HCT116 (cell line): ENCODE data around the gene DIO2. TPM values are rescaled to one million over a fixed set of nuclear protein-coding genes. Genes with fewer than 3 reads are reported as not detected.

Experiments used
- ATAC-seq: fragments of 200-7000 bp; cut with Tn5 transposase; 2 replicates; pipeline ENCODE4 v1.9.1; 2020; ENCODE audit warnings: mild to moderate bottlenecking, moderate library complexity
- BruUV-seq: library from RNA; stranded (reverse); fragments of 400-500 nt; replicated peaks from 2 replicates; lab custom pipeline; 2021; lab: Mats Ljungman, UMichigan
- CTCF ChIA-PET: fragments of 300-600 bp; sonication (Branson Sonifier 250); formaldehyde crosslinking; loops from one replicate; lab custom pipeline; 2021; ENCODE audit warnings: antibody characterized with exemption; lab: Charles Lee
- POLR2A ChIA-PET: fragments of 300-600, 350-600 bp; sonication (Branson Sonifier 250); formaldehyde crosslinking; loops from one replicate; lab custom pipeline; 2021; ENCODE audit warnings: antibody characterized with exemption; lab: Charles Lee
- RAD21 ChIA-PET, 2 experiments: fragments of 300-600 bp; sonication (Branson Sonifier 250); formaldehyde crosslinking; loops; one replicate each; lab custom pipeline; 2023; ENCODE audit warnings: low total read pairs in 2 of 2; ENCODE audit not compliant: uncharacterized antibody in 2 of 2, unreplicated experiment in 2 of 2, low non-redundant PET in 1 of 2; lab: Charles Lee
- DNase-seq: peaks from one replicate; pipeline ENCODE4 v3.0.0-alpha.2; 2010; ENCODE audit warnings: low read depth, low spot score
- H2AFZ ChIP-seq: fragments of 200-600 bp; shearing (Covaris generic), sonication (generic); 2 replicates; pipeline ENCODE4 v1.6.1; 2017; ENCODE audit warnings: low read depth, mixed run types, mixed read lengths, antibody characterized with exemption, low read length; ENCODE audit not compliant: poor library complexity, severe bottlenecking
- H3K27ac ChIP-seq: 2 replicates; pipeline ENCODE4 v1.5.1; 2012; ENCODE audit warnings: low read depth, low read length
- H3K27me3 ChIP-seq: fragments of 200-600 bp; sonication (generic); 2 replicates; pipeline ENCODE4 v1.6.1; 2016; ENCODE audit warnings: mixed run types, low read length, mixed read lengths; ENCODE audit not compliant: insufficient read depth
- H3K36me3 ChIP-seq, 2 experiments: fragments of 200-500 bp in 1 of 2; fragments of 200-600 bp in 1 of 2; sonication (Bioruptor generic) in 1 of 2; sonication (generic) in 1 of 2; 2 replicates each; pipeline versions ENCODE4 v1.5.1 to v1.6.1; 2014 to 2016; ENCODE audit warnings: low read length in 2 of 2, inconsistent platforms in 1 of 2, mixed read lengths in 1 of 2, mixed run types in 1 of 2; ENCODE audit not compliant: insufficient read depth in 2 of 2, control insufficient read depth in 1 of 2
- H3K4me1 ChIP-seq, 2 experiments: fragments of 200-600 bp in 1 of 2; sonication (generic) in 1 of 2; 2 replicates each; pipeline versions ENCODE4 v1.5.1 to v1.6.1; 2012 to 2017; ENCODE audit warnings: low read length in 2 of 2, inconsistent platforms in 1 of 2, mild to moderate bottlenecking in 1 of 2, mixed read lengths in 1 of 2, mixed run types in 1 of 2, moderate library complexity in 1 of 2; ENCODE audit not compliant: insufficient read depth in 2 of 2, control insufficient read depth in 1 of 2
- H3K4me2 ChIP-seq: fragments of 200-600 bp; sonication (generic); 2 replicates; pipeline ENCODE4 v1.6.1; 2017; ENCODE audit warnings: mixed run types, low read length, mixed read lengths
- H3K4me3 ChIP-seq, 2 experiments: fragments of 200-600 bp in 1 of 2; sonication (generic) in 1 of 2; replicated peaks in 1 of 2; 2 replicates each; pipeline ENCODE4 v1.5.1; 2011 to 2016; ENCODE audit warnings: low read length in 2 of 2, control low read depth in 1 of 2, low read depth in 1 of 2, mild to moderate bottlenecking in 1 of 2, mixed read lengths in 1 of 2, mixed run types in 1 of 2
- H3K79me2 ChIP-seq: fragments of 200-600 bp; sonication (generic); 2 replicates; pipeline ENCODE4 v1.6.1; 2017; ENCODE audit warnings: mild to moderate bottlenecking, mixed run types, low read length, moderate library complexity, mixed read lengths; ENCODE audit not compliant: insufficient read depth
- H3K9ac ChIP-seq: fragments of 200-600 bp; sonication (generic); 2 replicates; pipeline ENCODE4 v1.6.1; 2016; ENCODE audit warnings: low read length, mixed read lengths
- H3K9me2 ChIP-seq: fragments of 200-600 bp; sonication (generic), shearing (Covaris generic); 2 replicates; pipeline ENCODE4 v1.6.1; 2017; ENCODE audit warnings: mixed run types, mild to moderate bottlenecking, moderate library complexity; ENCODE audit not compliant: insufficient read depth
- H3K9me3 ChIP-seq, 2 experiments: fragments of 200-500 bp in 1 of 2; fragments of 200-600 bp in 1 of 2; sonication (Bioruptor generic) in 1 of 2; sonication (generic) in 1 of 2; 2 replicates each; pipeline ENCODE4 v1.6.1; 2014 to 2017; ENCODE audit warnings: low read length in 2 of 2, mixed read lengths in 2 of 2, inconsistent platforms in 1 of 2, low read depth in 1 of 2, mild to moderate bottlenecking in 1 of 2, mixed run types in 1 of 2, moderate library complexity in 1 of 2; ENCODE audit not compliant: control insufficient read depth in 1 of 2, insufficient read depth in 1 of 2
- H4K20me1 ChIP-seq: fragments of 200-600 bp; sonication (generic), shearing (Covaris generic); 2 replicates; pipeline ENCODE4 v1.6.1; 2017; ENCODE audit warnings: mixed run types, mild to moderate bottlenecking, moderate library complexity; ENCODE audit not compliant: insufficient read depth
- CBX3 ChIP-seq: IDR thresholded peaks from 2 replicates; pipeline ENCODE4 v1.6.1; 2012; ENCODE audit warnings: low read depth
- CEBPB ChIP-seq: IDR thresholded peaks from 2 replicates; pipeline ENCODE4 v1.6.1; 2012; ENCODE audit warnings: low read depth
- CTCF ChIP-seq, 3 experiments: fragments of 200-600 bp in 1 of 3; sonication (generic) in 1 of 3; IDR thresholded peaks in 2 of 3; conservative IDR thresholded peaks in 1 of 3; 2 replicates each; pipeline ENCODE4 v1.5.1; 2012 to 2017; ENCODE audit warnings: low read depth in 2 of 3, low read length in 2 of 3, antibody characterized with exemption in 1 of 3, borderline replicate concordance in 1 of 3, control low read depth in 1 of 3, mild to moderate bottlenecking in 1 of 3, mixed read lengths in 1 of 3, mixed run types in 1 of 3, moderate library complexity in 1 of 3; ENCODE audit not compliant: insufficient read depth in 1 of 3
- ELF1 ChIP-seq: IDR thresholded peaks from 2 replicates; pipeline ENCODE4 v1.6.1; 2012; ENCODE audit warnings: low read depth, borderline replicate concordance
- EZH2 ChIP-seq: fragments of 200-600 bp; sonication (generic); IDR thresholded peaks from 2 replicates; pipeline ENCODE4 v1.6.1; 2017; ENCODE audit warnings: antibody characterized with exemption, mixed run types
- EZH2phosphoT487 ChIP-seq: fragments of 200-600 bp; IDR thresholded peaks from 2 replicates; pipeline ENCODE4 v1.6.1; 2018; ENCODE audit warnings: antibody characterized with exemption, borderline replicate concordance
- FOSL1 ChIP-seq: IDR thresholded peaks from 2 replicates; pipeline ENCODE4 v1.6.1; 2012; ENCODE audit warnings: low read depth
- JUND ChIP-seq: IDR thresholded peaks from 2 replicates; pipeline ENCODE4 v1.6.1; 2012
- POLR2A ChIP-seq: IDR thresholded peaks from 2 replicates; pipeline ENCODE4 v1.7.0; 2011; ENCODE audit warnings: borderline replicate concordance; ENCODE audit not compliant: insufficient read depth, insufficient read length; ENCODE audit errors: extremely low read depth
- POLR2AphosphoS5 ChIP-seq: IDR thresholded peaks from 2 replicates; pipeline ENCODE4 v1.6.1; 2011; ENCODE audit warnings: mild to moderate bottlenecking, low read depth, low read length, moderate library complexity
- RAD21 ChIP-seq: IDR thresholded peaks from 2 replicates; pipeline ENCODE4 v1.6.1; 2012; ENCODE audit warnings: low read depth, mild to moderate bottlenecking
- SP1 ChIP-seq: IDR thresholded peaks from 2 replicates; pipeline ENCODE4 v1.6.1; 2012; ENCODE audit warnings: low read depth
- SRF ChIP-seq: IDR thresholded peaks from 2 replicates; pipeline ENCODE4 v1.6.1; 2012; ENCODE audit warnings: low read depth
- TCF7L2 ChIP-seq: IDR thresholded peaks from 2 replicates; pipeline ENCODE4 v1.7.0; 2011; ENCODE audit warnings: borderline replicate concordance, inconsistent platforms; ENCODE audit not compliant: insufficient read depth, insufficient read length; ENCODE audit errors: extremely low read depth
- YY1 ChIP-seq: IDR thresholded peaks from 2 replicates; pipeline ENCODE4 v1.6.1; 2011; ENCODE audit warnings: low read length, low read depth, moderate library complexity, mild to moderate bottlenecking; ENCODE audit not compliant: insufficient replicate concordance; ENCODE audit errors: extremely low read depth
- ZBTB33 ChIP-seq: IDR thresholded peaks from 2 replicates; pipeline ENCODE4 v1.6.1; 2011; ENCODE audit warnings: mild to moderate bottlenecking, low read length, moderate library complexity; ENCODE audit not compliant: insufficient replicate concordance; ENCODE audit errors: extremely low read depth
- ZFX ChIP-seq: fragments of 450-650 bp; IDR thresholded peaks from 2 replicates; pipeline ENCODE4 v1.6.1; 2017
- ZNF274 ChIP-seq: fragments of 200-500 bp; sonication (Bioruptor generic); IDR thresholded peaks from 2 replicates; pipeline ENCODE4 v1.6.1; 2014; ENCODE audit warnings: mild to moderate bottlenecking, low read depth, low read length, inconsistent platforms
- intact Hi-C: fragments of 100-400 bp; cut with micrococcal nuclease; formaldehyde crosslinking; loops from 2 replicates; pipeline ENCODE4 v1.10.0; 2022
- total RNA-seq: library from RNA; stranded (reverse); gene quantifications from one replicate; pipeline ENCODE4 v1.2.1, GENCODE V29; 2021; ENCODE audit not compliant: unreplicated experiment
- TF ChIP-seq, protein P1 (sequence below): IDR thresholded peaks from 2 replicates; pipeline ENCODE4 v1.6.1; 2012

The DIO2 gene
- total RNA-seq, 1 experiment from 2014 or later: 0.10 TPM

GRCh38 chr14:80208461-80208860, 2.8 kb downstream of the DIO2 start:
- TF ChIP-seq JUND (no peak), ELF1 (no peak), CTCF (IDR thresholded peaks at IDR 0.05 in 2 of 3, conservative IDR thresholded peaks at IDR 0.05 in 1 of 3; ENCODE audit: borderline replicate concordance in 1 of 3, insufficient read depth in 1 of 3, low read depth in 2 of 3, low read length in 2 of 3) (no peak), ZBTB33 (no peak), SP1 (no peak), SRF (no peak), RAD21 (no peak), YY1 (no peak), ZNF274 (no peak), ZFX (no peak), EZH2phosphoT487 (no peak), TCF7L2 (no peak), CEBPB (no peak), POLR2AphosphoS5 (no peak), FOSL1 (no peak), EZH2 (no peak), CBX3 (no peak), POLR2A (no peak)
- TF ChIP-seq, protein P1, sequence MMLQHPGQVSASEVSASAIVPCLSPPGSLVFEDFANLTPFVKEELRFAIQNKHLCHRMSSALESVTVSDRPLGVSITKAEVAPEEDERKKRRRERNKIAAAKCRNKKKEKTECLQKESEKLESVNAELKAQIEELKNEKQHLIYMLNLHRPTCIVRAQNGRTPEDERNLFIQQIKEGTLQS: no peak
- Histone ChIP-seq H3K27me3 (no peaks in the 10 kb centered on the region), H3K27ac (no peak overlapping the region), H3K4me2 (no peak overlapping the region), H3K79me2 (no peaks in the 10 kb centered on the region), H3K9ac (no peak overlapping the region), H3K36me3 (no peaks in the 10 kb centered on the region), H3K9me2 (no peaks in the 10 kb centered on the region), H3K4me3 (no peak overlapping the region), H4K20me1 (no peaks in the 10 kb centered on the region), H2AFZ (no peak overlapping the region), H3K9me3 (no peaks in the 10 kb centered on the region), H3K4me1 (no peaks in the 10 kb centered on the region)
- POLR2A ChIA-PET: no interaction called here
- intact Hi-C loops: no loop called here
- ATAC-seq: no peak
- CTCF ChIA-PET: no interaction called here
- BruUV-seq: no TSS peak
- DNase-seq: no peak
- RAD21 ChIA-PET: no interaction called here
